ENCODE results near the gene MARK3.
A peak's percentile ranks its signal among the peaks of the same experiment; 100 is the strongest.
"Not testable (repeated sequence)": the region's sequence is repeated elsewhere in the genome, so short reads cannot be mapped to it uniquely, and the experiment has no call there.

MARK3 gene

GRCh38 chr14:103495854-103496253 is 110.6 kb downstream of the MARK3 start:
- DNase-seq: no peak

DNA sequence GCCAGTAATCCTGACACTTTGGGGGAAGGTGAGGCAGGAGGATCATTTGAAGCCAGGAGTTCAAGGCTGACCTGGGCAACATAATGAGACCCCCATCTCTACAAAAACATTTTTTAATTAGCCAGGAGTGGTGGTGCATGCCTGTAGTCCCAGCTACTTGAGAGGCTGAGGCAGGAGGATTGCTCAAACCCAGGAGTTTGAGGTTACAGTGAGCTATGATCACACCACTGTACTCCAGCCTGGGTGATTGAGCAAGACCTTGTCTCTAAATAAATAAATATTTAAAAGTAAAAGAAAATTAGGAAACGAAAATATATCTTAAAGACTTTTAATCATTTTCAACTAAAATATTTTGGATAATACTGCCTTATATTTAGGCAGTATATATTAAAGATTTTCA is 111.6 kb downstream of the MARK3 start:
- no peak for DNase-seq

- DNase-seq: no peak
These were observed 114.5 kb downstream of the MARK3 start for GRCh38 chr14:103499709-103500108.

GRCh38 chr14:103500148-103500990 is 115.2 kb downstream of the MARK3 start:
- DNase-seq: peak in 1 of 2 experiments; percentile 62

GRCh38 chr14:103501041-103501870 is 116.0 kb downstream of the MARK3 start:
- DNase-seq: no peak

GRCh38 chr14:103501921-103502669 is 116.9 kb downstream of the MARK3 start:
- no peak for DNase-seq

GRCh38 chr14:103502877-103503276 is 117.7 kb downstream of the MARK3 start:
- DNase-seq: no peak

- DNase-seq: no peak
These were observed 118.1 kb downstream of the MARK3 start for GRCh38 chr14:103503296-103503695.

DNA sequence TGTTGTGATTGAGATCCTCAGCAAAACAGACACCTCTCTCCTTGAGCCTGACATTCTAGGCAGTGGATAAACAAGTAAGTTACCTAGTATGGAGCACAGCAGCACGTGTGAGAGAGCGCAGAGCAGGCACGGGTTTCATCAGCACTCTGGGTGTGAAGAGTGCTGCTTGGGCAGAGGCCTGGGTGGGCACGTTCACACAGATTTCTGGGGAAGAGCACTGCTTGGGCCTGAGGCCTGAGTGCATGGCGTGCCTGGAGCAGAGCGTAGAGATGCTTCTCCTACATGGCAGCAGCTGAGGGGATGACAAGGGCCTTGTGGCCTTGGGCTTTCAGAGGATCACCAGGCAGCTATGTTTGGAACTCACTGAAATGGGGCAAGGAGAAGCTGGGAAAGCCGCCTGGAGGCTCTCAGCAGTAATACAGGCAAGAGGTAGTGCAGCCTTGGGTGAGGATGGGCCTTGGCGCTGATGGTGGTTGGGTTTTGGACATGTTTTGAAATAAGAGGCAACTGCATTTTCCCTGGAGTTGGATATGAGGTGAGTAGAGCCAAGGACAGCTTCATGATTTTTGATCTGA is 119.9 kb downstream of the MARK3 start:
- DNase-seq: no peak

DNA sequence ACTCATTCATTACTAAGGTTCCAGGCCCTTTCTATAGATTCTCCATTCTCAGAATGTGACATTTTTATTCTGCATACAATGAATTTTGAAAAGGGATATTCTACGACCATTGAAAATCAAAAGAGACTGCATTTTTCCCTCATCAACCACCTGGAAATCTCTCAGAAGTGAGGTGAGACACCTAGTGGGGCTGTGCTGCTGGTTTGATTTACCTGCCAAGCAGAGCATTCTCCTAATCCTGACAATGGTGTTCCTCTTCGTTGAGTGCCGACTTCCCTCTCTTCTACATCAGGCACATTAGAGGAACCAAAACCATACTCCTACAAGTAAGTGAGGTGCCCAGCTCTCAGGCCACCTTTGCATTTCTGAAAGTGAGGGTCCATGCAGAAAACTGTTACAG is 122.5 kb downstream of the MARK3 start:
- DNase-seq: no peak

DNA sequence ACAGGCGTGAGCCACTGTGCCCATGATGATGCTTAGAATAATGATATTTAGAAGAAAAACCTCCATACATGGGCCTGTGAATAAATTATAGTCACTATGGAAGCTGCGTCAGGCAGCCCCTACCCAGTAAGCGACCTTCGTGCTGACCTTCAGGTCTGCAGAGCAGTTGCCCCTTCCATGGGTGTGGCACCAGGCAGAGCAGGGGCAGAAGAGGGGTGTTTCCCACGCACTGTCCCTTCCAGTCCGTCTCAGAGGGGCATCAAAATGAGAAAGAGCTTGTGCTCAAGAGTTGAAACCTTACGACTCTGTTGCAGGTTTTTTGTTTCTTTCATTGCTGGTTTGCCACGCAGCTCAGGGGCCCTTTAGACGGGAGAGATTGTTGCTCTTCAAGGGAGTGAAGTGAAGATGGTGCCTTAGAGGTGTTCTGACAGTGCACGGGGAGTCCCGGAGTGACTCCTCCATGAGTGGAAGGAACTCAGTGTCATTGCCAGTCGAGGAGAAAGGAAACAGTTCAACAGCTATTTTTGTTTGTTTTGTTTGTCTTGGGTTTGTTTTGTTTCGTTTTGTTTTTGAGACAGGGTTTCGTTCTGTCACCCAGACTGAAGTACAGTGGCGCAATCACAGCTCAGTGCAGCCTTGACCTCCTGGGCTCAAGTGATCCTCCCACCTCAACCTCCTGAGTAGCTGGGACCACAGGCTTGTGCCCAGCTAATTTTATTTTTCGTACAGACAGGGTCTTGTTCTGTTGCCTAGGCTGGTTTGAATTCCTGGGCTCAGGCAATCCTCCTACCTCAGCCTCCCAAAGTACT is 123.5 kb downstream of the MARK3 start:
- no peak for DNase-seq

GRCh38 chr14:103509864-103510723 is 124.9 kb downstream of the MARK3 start:
- DNase-seq: no peak

- DNase-seq: no peak
These were observed 125.8 kb downstream of the MARK3 start for GRCh38 chr14:103510724-103511693.

DNA sequence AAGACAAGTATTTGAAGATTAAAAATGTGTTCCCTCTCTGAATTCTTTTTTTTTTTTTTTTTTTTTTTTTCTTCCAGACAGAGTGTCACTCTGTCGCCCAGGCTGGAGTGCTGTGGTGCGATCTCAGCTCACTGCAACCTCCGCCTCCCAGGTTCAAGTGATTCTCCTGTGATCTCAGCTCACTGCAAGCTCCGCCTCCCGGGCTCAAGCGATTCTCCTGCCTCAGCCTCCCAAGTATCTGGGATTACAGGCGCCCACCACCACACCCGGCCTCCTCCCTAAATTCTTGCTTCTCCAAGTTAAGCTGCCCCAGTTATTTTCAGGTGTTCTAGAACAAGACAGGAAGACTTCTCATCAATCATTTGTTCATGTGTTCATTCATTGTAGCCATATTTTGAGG is 127.0 kb downstream of the MARK3 start:
- not testable (repeated sequence) for DNase-seq

- DNase-seq: no peak
These were observed 127.7 kb downstream of the MARK3 start for GRCh38 chr14:103512701-103513611.

GRCh38 chr14:103514596-103515421 is 129.6 kb downstream of the MARK3 start:
- DNase-seq: no peak

DNA sequence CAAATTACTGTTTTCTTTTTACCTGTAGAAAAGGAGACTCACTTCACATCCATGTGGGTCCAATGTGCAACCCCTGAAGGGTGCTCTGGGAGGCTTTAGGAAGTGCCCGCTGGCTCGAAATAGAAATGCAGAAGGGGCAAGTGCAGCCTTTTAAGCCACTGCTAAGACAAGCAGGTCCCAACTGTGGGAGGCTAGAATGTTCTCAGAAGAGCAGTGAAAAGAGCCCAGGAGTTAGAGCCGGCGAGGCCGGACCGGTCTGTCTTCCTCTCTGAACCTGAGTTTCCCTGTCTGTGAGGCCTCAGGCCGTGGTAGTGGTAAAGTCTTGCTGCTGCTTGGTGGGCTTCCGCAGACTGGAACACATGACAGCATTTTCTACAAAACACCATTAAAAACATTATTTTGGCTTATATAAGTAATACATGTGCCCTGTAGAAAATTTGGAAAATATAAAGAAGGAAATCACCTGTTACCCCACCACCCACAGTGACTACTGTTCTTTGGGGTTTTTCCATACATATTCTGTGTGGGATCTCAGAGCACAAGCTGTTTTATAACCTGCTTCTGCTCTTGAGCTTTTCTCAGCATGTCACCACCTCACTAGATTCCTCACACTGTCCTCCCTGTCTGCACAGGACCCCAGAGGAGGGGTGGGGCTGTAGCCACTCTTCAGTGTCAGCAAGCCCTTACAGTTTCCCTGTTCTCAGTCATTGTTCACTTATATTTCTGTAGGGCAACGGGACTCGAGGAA is 131.4 kb downstream of the MARK3 start:
- no peak for DNase-seq

Measured in SW 1271 (cell line).